Smooth muscle cell (in vitro differentiated cells): ENCODE data around the gene AKAP10. TPM values are rescaled to one million over a fixed set of nuclear protein-coding genes. Genes with fewer than 3 reads are reported as not detected.

Source experiments
- DNase-seq: peaks from one replicate; lab custom pipeline; 2025; ENCODE audit not compliant: unreplicated experiment; lab: John Stamatoyannopoulos, UW
- H2AFZ ChIP-seq: fragments of 200-600 bp; sonication (generic); 2 replicates; pipeline ENCODE4 v1.6.0; 2016; ENCODE audit warnings: antibody characterized with exemption, low read depth, mild to moderate bottlenecking
- H3F3A ChIP-seq: fragments of 200-600 bp; sonication (generic); 2 replicates; pipeline ENCODE4 v1.6.0; 2017; ENCODE audit warnings: antibody characterized with exemption, low read depth
- H3K27ac ChIP-seq: fragments of 200-600 bp; sonication (generic); 2 replicates; pipeline ENCODE4 v1.5.1; 2016; ENCODE audit warnings: low read depth, mild to moderate bottlenecking
- H3K27me3 ChIP-seq: fragments of 200-600 bp; sonication (generic); 2 replicates; pipeline ENCODE4 v1.6.1; 2016; ENCODE audit warnings: low read depth, mild to moderate bottlenecking
- H3K36me3 ChIP-seq: fragments of 200-600 bp; sonication (generic); 2 replicates; pipeline ENCODE4 v1.5.1; 2016; ENCODE audit warnings: low read depth
- H3K4me1 ChIP-seq: fragments of 200-600 bp; sonication (generic); 2 replicates; pipeline ENCODE4 v1.5.1; 2016; ENCODE audit warnings: low read depth
- H3K4me2 ChIP-seq: fragments of 200-600 bp; sonication (generic); 2 replicates; pipeline ENCODE4 v1.6.0; 2016; ENCODE audit warnings: mild to moderate bottlenecking
- H3K4me3 ChIP-seq: fragments of 200-600 bp; sonication (generic); 2 replicates; pipeline ENCODE4 v1.5.1; 2016; ENCODE audit warnings: mild to moderate bottlenecking
- H3K79me2 ChIP-seq: fragments of 200-600 bp; sonication (generic); 2 replicates; pipeline ENCODE4 v1.6.0; 2016; ENCODE audit warnings: low read depth, mild to moderate bottlenecking
- H3K9ac ChIP-seq: fragments of 200-600 bp; sonication (generic); 2 replicates; pipeline ENCODE4 v1.6.0; 2016; ENCODE audit warnings: low read depth
- H3K9me3 ChIP-seq: fragments of 200-600 bp; sonication (generic); replicated peaks from 2 replicates; pipeline ENCODE4 v1.5.1; 2016; ENCODE audit warnings: low read depth
- H4K20me1 ChIP-seq: fragments of 200-600 bp; sonication (generic); 2 replicates; pipeline ENCODE4 v1.6.0; 2016; ENCODE audit warnings: low read depth
- WGBS: methylation state at CpG from one replicate; pipeline ENCODE4 v1.1.7; 2016; ENCODE audit warnings: low lambda C conversion rate; 5-methylcytosine and 5-hydroxymethylcytosine counted together
- polyA plus RNA-seq: library from polyadenylated mRNA; unstranded; fragments of >200 nt; fragmentation: Nextera tagmentation; extraction: Ambion mirVana; gene quantifications from 2 replicates; pipeline ENCODE4 v1.2.1, GENCODE V29; 2016
- total RNA-seq: library from RNA; depleted of rRNA; stranded (reverse); fragments of >200 nt; gene quantifications from 2 replicates; pipeline ENCODE4 v1.2.3, GENCODE V29; 2014
- TF ChIP-seq, protein P1 (sequence below): fragments of 200-600 bp; sonication (generic); IDR thresholded peaks from 2 replicates; pipeline ENCODE4 v1.5.1; 2017; ENCODE audit warnings: borderline replicate concordance, mild to moderate bottlenecking, antibody characterized with exemption; ENCODE audit not compliant: insufficient read depth, poor library complexity, severe bottlenecking

The AKAP10 gene
- total and polyA plus RNA-seq, 2 experiments from 2014 or later, result 23.7 to 28.4 TPM

DNA sequence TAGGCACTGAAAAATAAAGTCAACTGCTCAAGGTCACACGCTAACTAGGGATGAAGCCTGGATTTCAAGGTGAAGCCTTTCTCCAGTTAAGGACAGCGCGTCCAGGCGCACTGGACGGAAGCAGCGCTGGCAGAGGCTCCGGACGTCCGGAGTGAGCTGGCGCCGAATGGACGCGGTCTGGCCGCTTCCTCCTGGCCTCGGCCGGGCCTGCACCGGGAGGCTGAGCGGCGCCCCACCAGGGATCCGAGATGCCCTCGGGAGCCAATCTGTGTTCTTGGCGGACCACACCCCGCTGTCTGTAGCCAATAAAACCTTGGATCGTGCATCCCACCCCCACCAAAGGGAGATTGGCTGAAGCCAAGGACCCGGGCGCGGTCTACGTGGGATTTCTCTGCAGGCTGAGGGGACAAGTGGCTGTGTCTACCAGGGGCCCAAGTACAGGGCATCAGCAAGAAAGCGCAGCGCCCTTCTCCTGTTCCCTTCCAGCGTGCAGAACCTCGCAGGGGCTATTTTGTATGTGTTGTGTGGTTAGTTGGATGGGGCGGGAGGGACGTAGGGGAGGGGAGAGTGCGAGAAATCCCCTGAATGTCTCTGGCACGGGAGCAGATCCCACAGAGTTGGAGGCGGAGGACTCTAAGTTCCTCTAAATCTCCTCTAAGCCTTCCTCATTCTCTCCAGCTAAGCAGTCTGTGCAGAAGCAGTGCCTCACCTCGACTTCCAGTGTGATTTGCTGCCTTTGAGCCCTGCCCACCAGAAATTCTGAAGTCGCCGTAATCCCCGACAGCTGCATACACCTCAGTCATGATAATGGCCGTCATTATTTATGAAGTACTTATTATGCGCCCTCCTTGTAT, 2.5 kb upstream of the AKAP10 start:
- Histone ChIP-seq H3K36me3 (no peaks in the 10 kb centered on the region), H3F3A (peaks cover 11% of the 10 kb centered on the region), H3K4me2 (peak overlapping the region; percentile 91), H3K27ac (peak overlapping the region; percentile 75), H3K79me2 (peaks cover 26% of the 10 kb centered on the region), H3K4me3 (peak overlapping the region; percentile 97), H3K27me3 (no peaks in the 10 kb centered on the region), H2AFZ (peak overlapping the region; percentile 56), H3K9ac (peak overlapping the region; percentile 33), H3K4me1 (peaks cover 23% of the 10 kb centered on the region), H3K9me3 (no peaks in the 10 kb centered on the region), H4K20me1 (no peaks in the 10 kb centered on the region)
- peak; percentile 24 for DNase-seq
- TF ChIP-seq, protein P1, sequence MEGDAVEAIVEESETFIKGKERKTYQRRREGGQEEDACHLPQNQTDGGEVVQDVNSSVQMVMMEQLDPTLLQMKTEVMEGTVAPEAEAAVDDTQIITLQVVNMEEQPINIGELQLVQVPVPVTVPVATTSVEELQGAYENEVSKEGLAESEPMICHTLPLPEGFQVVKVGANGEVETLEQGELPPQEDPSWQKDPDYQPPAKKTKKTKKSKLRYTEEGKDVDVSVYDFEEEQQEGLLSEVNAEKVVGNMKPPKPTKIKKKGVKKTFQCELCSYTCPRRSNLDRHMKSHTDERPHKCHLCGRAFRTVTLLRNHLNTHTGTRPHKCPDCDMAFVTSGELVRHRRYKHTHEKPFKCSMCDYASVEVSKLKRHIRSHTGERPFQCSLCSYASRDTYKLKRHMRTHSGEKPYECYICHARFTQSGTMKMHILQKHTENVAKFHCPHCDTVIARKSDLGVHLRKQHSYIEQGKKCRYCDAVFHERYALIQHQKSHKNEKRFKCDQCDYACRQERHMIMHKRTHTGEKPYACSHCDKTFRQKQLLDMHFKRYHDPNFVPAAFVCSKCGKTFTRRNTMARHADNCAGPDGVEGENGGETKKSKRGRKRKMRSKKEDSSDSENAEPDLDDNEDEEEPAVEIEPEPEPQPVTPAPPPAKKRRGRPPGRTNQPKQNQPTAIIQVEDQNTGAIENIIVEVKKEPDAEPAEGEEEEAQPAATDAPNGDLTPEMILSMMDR, result no peak
- 14% methylated on average over 42 of the region's 43 CpGs for WGBS

DNA sequence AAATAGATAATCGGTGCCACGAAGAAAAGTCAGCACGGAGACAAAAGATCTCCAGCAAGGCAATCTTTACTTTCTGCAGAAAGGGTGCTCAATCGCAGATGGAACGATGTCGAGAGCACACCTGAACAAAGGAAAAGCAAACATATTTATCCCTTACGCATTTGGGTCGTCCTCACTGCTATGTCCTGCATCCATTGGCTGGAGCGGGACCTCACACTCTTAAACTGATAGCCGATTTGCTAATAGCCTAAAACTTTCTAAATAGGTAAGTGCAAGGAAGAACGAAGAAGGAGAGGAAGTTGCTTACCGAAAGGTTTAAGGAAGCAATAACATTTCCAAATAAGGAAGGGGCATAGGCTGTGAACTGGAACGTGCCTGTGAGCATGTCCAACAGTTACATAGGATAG, 1.2 kb upstream of the AKAP10 start:
- Histone ChIP-seq H3K27ac (peak overlapping the region; percentile 75), H3K79me2 (peaks cover 39% of the 10 kb centered on the region), H2AFZ (peak overlapping the region; percentile 92), H3K4me1 (peaks cover 23% of the 10 kb centered on the region), H3K36me3 (no peaks in the 10 kb centered on the region), H3K9me3 (no peaks in the 10 kb centered on the region), H3K27me3 (no peaks in the 10 kb centered on the region), H3F3A (peaks cover 11% of the 10 kb centered on the region), H3K4me2 (peak overlapping the region; percentile 91), H3K9ac (peak overlapping the region; percentile 14), H4K20me1 (peaks cover 8% of the 10 kb centered on the region), H3K4me3 (peak overlapping the region; percentile 97)
- TF ChIP-seq, protein P1, result no peak
- no peak for DNase-seq
- WGBS, result 16% methylated on average over 13 of the region's 13 CpGs

DNA sequence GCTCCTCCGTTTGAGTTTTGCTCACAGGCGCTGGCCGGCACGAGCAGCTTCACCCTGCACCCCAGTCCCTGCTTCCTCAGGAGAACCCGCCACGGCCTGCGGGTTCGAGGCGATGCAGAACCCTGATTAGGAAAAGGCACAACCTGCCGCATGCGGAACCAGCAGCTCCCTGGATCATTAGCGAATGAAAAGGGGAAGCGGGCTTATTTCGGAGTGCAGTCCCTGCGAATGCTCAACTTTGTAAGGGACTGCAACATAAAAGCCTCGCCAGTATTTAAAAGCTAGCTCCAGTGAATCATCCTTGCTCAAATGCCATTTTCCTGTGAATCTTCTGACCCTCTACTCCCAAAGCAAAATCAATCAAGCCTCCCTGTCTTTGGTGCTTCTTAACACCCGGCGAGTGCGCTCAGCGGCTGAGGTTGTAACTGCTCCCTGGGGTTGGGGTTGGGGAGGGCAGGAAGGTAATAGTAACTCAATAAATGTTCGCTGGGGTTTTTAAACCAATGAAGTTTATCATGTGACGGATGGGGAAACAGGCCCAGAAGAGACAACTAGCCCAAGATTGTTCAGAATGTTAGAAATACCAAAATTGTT, 678 bp upstream of the AKAP10 start:
- Histone ChIP-seq H4K20me1 (peaks cover 13% of the 10 kb centered on the region), H3K27me3 (no peaks in the 10 kb centered on the region), H3K36me3 (no peaks in the 10 kb centered on the region), H3F3A (peaks cover 11% of the 10 kb centered on the region), H3K4me2 (peak overlapping the region; percentile 91), H3K4me1 (peaks cover 23% of the 10 kb centered on the region), H3K9me3 (no peaks in the 10 kb centered on the region), H3K4me3 (peak overlapping the region; percentile 97), H3K79me2 (peaks cover 44% of the 10 kb centered on the region), H3K9ac (peak overlapping the region; percentile 14), H3K27ac (peak overlapping the region; percentile 75), H2AFZ (peak overlapping the region; percentile 92)
- WGBS, result 7% methylated on average over 22 of the region's 22 CpGs
- TF ChIP-seq, protein P1, result no peak
- no peak for DNase-seq
